HAP-1 (cell line): ENCODE data around the gene CDK18.

ENCODE experiments used
- DNase-seq, 2 experiments: peaks; one replicate each; pipeline ENCODE4 v3.0.0-alpha.2; 2016 to 2020; ENCODE audit warnings: low spot score in 2 of 2
- H3K27me3 ChIP-seq: fragments of 250-450 bp; sonication (Bioruptor Pico); 2 replicates; pipeline ENCODE4 v1.5.1; 2020; ENCODE audit warnings: low read depth, mild to moderate bottlenecking, moderate library complexity
- H3K36me3 ChIP-seq: fragments of 250-450 bp; sonication (Bioruptor Pico); replicated peaks from 2 replicates; pipeline ENCODE4 v1.5.1; 2020; ENCODE audit warnings: mild to moderate bottlenecking
- H3K4me1 ChIP-seq: fragments of 250-450 bp; sonication (Bioruptor Pico); 2 replicates; pipeline ENCODE4 v1.5.1; 2020; ENCODE audit warnings: mild to moderate bottlenecking
- H3K4me3 ChIP-seq: fragments of 250-450 bp; sonication (Bioruptor Pico); 2 replicates; pipeline ENCODE4 v1.5.1; 2020; ENCODE audit warnings: mild to moderate bottlenecking, moderate library complexity
- H3K9me3 ChIP-seq: fragments of 250-450 bp; sonication (Bioruptor Pico); 2 replicates; pipeline ENCODE4 v1.5.1; 2020; ENCODE audit warnings: mild to moderate bottlenecking, moderate library complexity
- in situ Hi-C: fragments of 300-500 bp; cut with MboI; formaldehyde crosslinking; loops from 3 replicates; pipeline ENCODE4 v1.14.3; 2020; ENCODE audit warnings: low sequenced_read_pairs, inconsistent platforms, mixed read lengths

The CDK18 gene

GRCh38 chr1:205488074-205488723 is 16.3 kb upstream of the CDK18 start:
- Histone ChIP-seq H3K36me3 (no peaks in the 10 kb centered on the region), H3K9me3 (no peaks in the 10 kb centered on the region), H3K27me3 (peaks cover 9% of the 10 kb centered on the region), H3K4me1 (no peaks in the 10 kb centered on the region), H3K4me3 (no peak overlapping the region)
- peak; percentile 64 to 74 for DNase-seq
- in situ Hi-C loops = loop anchor here (5.0 to 10.0 kb wide), 4 partner anchors 34 to 213 kb away; no protein-coding TSS in a partner anchor

- Histone ChIP-seq H3K4me1 (peaks cover 13% of the 10 kb centered on the region), H3K36me3 (no peaks in the 10 kb centered on the region), H3K27me3 (0 out of 2 replicates have a peak, but pooled peaks cover 5% of the 10 kb centered on the region), H3K4me3 (no peak overlapping the region), H3K9me3 (no peaks in the 10 kb centered on the region)
- in situ Hi-C loops = no loop called here
- DNase-seq = no peak
Measured at GRCh38 chr1:205491794-205492193, 12.7 kb upstream of the CDK18 start.

- Histone ChIP-seq H3K4me1 (peaks cover 13% of the 10 kb centered on the region), H3K36me3 (no peaks in the 10 kb centered on the region), H3K4me3 (no peak overlapping the region), H3K9me3 (no peaks in the 10 kb centered on the region), H3K27me3 (0 out of 2 replicates have a peak, but pooled peaks cover 5% of the 10 kb centered on the region)
- no peak for DNase-seq
- in situ Hi-C loops = no loop called here
Measured at GRCh38 chr1:205492201-205492667, 12.2 kb upstream of the CDK18 start.

- H3K4me1 ChIP-seq = peaks cover 13% of the 10 kb centered on the region
- H3K9me3 ChIP-seq = no peaks in the 10 kb centered on the region
- in situ Hi-C loops = no loop called here
- no peaks in the 10 kb centered on the region for H3K36me3 ChIP-seq
- DNase-seq = no peak
- no peak overlapping the region for H3K4me3 ChIP-seq
- 0 out of 2 replicates have a peak, but pooled peaks cover 5% of the 10 kb centered on the region for H3K27me3 ChIP-seq
Measured at GRCh38 chr1:205492774-205493173, 11.7 kb upstream of the CDK18 start.

- no peaks in the 10 kb centered on the region for H3K9me3 ChIP-seq
- H3K4me1 ChIP-seq = peaks cover 13% of the 10 kb centered on the region
- in situ Hi-C loops = no loop called here
- 0 out of 2 replicates have a peak, but pooled peaks cover 5% of the 10 kb centered on the region for H3K27me3 ChIP-seq
- DNase-seq = no peak
- H3K4me3 ChIP-seq = no peak overlapping the region
- H3K36me3 ChIP-seq = no peaks in the 10 kb centered on the region
Measured at GRCh38 chr1:205493241-205494085, 11.0 kb upstream of the CDK18 start.

- Histone ChIP-seq H3K36me3 (no peaks in the 10 kb centered on the region), H3K9me3 (no peaks in the 10 kb centered on the region), H3K27me3 (0 out of 2 replicates have a peak, but pooled peaks cover 5% of the 10 kb centered on the region), H3K4me3 (no peak overlapping the region), H3K4me1 (peaks cover 13% of the 10 kb centered on the region)
- no peak for DNase-seq
- in situ Hi-C loops = no loop called here
Measured at GRCh38 chr1:205494115-205494514, 10.4 kb upstream of the CDK18 start.

GRCh38 chr1:205495237-205495823 is 9.1 kb upstream of the CDK18 start:
- Histone ChIP-seq H3K36me3 (no peaks in the 10 kb centered on the region), H3K9me3 (no peaks in the 10 kb centered on the region), H3K4me1 (peaks cover 13% of the 10 kb centered on the region), H3K4me3 (no peak overlapping the region), H3K27me3 (0 out of 2 replicates have a peak, but pooled peaks cover 5% of the 10 kb centered on the region)
- peak; percentile 32 to 64 for DNase-seq
- in situ Hi-C loops = no loop called here

GRCh38 chr1:205496661-205497060 is 7.8 kb upstream of the CDK18 start:
- in situ Hi-C loops = no loop called here

GRCh38 chr1:205497351-205497750 is 7.1 kb upstream of the CDK18 start:
- no peak for DNase-seq
- Histone ChIP-seq H3K36me3 (no peaks in the 10 kb centered on the region), H3K4me3 (no peak overlapping the region), H3K9me3 (no peaks in the 10 kb centered on the region), H3K27me3 (0 out of 2 replicates have a peak, but pooled peaks cover 5% of the 10 kb centered on the region), H3K4me1 (peaks cover 13% of the 10 kb centered on the region)
- in situ Hi-C loops = no loop called here

More at GRCh38 chr1:205496661-205497060, 7.8 kb upstream of the CDK18 start:
- Histone ChIP-seq H3K36me3 (no peaks in the 10 kb centered on the region), H3K9me3 (no peaks in the 10 kb centered on the region), H3K27me3 (0 out of 2 replicates have a peak, but pooled peaks cover 5% of the 10 kb centered on the region), H3K4me3 (no peak overlapping the region), H3K4me1 (peaks cover 13% of the 10 kb centered on the region)
- no peak for DNase-seq

- H3K4me1 ChIP-seq = peaks cover 13% of the 10 kb centered on the region
- H3K9me3 ChIP-seq = no peaks in the 10 kb centered on the region
- DNase-seq = no peak
- no peaks in the 10 kb centered on the region for H3K27me3 ChIP-seq
- no peaks in the 10 kb centered on the region for H3K36me3 ChIP-seq
- no peak overlapping the region for H3K4me3 ChIP-seq
- in situ Hi-C loops = no loop called here
Measured at GRCh38 chr1:205499789-205500188, 4.7 kb upstream of the CDK18 start.

- H3K4me3 ChIP-seq = no peak overlapping the region
- DNase-seq = no peak
- H3K9me3 ChIP-seq = no peaks in the 10 kb centered on the region
- no peaks in the 10 kb centered on the region for H3K27me3 ChIP-seq
- H3K4me1 ChIP-seq = peaks cover 6% of the 10 kb centered on the region
- no peaks in the 10 kb centered on the region for H3K36me3 ChIP-seq
- in situ Hi-C loops = no loop called here
Measured at GRCh38 chr1:205500240-205501233, 3.9 kb upstream of the CDK18 start.

- Histone ChIP-seq H3K9me3 (no peaks in the 10 kb centered on the region), H3K36me3 (no peaks in the 10 kb centered on the region), H3K27me3 (no peaks in the 10 kb centered on the region), H3K4me1 (no peaks in the 10 kb centered on the region; the same call in 1 of the 2 replicates), H3K4me3 (no peak overlapping the region)
- in situ Hi-C loops = no loop called here
- DNase-seq = no peak
Measured at GRCh38 chr1:205502111-205502810, 2.2 kb upstream of the CDK18 start.
